Parathyroid adenoma (tissue), 2 donors: ENCODE measurements around the gene DPYD.

ENCODE experiments used
- H2AFZ ChIP-seq: fragments of 300-600 bp; sonication (generic); one replicate; pipeline ENCODE4 v1.7.0; 2017; ENCODE audit warnings: antibody characterized with exemption, mild to moderate bottlenecking
- H3K27ac ChIP-seq: fragments of 300-600 bp; sonication (generic); one replicate; pipeline ENCODE4 v1.7.0; 2017
- H3K27me3 ChIP-seq: fragments of 300-600 bp; sonication (generic); one replicate; pipeline ENCODE4 v1.7.0; 2017; ENCODE audit warnings: low read length; ENCODE audit not compliant: control insufficient read depth, insufficient read depth
- H3K36me3 ChIP-seq: fragments of 300-600 bp; sonication (generic); one replicate; pipeline ENCODE4 v1.7.0; 2017; ENCODE audit warnings: low read length; ENCODE audit not compliant: control insufficient read depth, insufficient read depth
- H3K4me1 ChIP-seq: fragments of 300-600 bp; sonication (generic); one replicate; pipeline ENCODE4 v1.7.0; 2017; ENCODE audit warnings: control low read depth
- H3K4me2 ChIP-seq: fragments of 300-600 bp; sonication (generic); one replicate; pipeline ENCODE4 v1.7.0; 2017; ENCODE audit warnings: low read length
- H3K4me3 ChIP-seq: fragments of 300-600 bp; sonication (generic); one replicate; pipeline ENCODE4 v1.7.0; 2017; ENCODE audit warnings: low read depth, low read length
- H3K79me2 ChIP-seq: fragments of 300-600 bp; sonication (generic); one replicate; pipeline ENCODE4 v1.7.0; 2017; ENCODE audit warnings: control low read depth
- H3K9ac ChIP-seq: fragments of 300-600 bp; sonication (generic); one replicate; pipeline ENCODE4 v1.7.0; 2017; ENCODE audit warnings: mild to moderate bottlenecking
- H3K9me3 ChIP-seq: fragments of 300-600 bp; sonication (generic); one replicate; pipeline ENCODE4 v1.7.0; 2017; ENCODE audit warnings: low read length; ENCODE audit not compliant: control insufficient read depth
- CTCF ChIP-seq: fragments of 300-600 bp; sonication (generic); IDR thresholded peaks from one replicate; pipeline ENCODE4 v1.7.0; 2017; ENCODE audit warnings: antibody characterized with exemption, mild to moderate bottlenecking
- donor health status: primary hyperparathyroidism.

DPYD gene

GRCh38 chr1:97210307-97210706 lies 710.5 kb downstream of the DPYD start:
- no peak overlapping the region for H2AFZ ChIP-seq
- H3K79me2 ChIP-seq, result no peaks in the 10 kb centered on the region
- H3K27ac ChIP-seq, result no peak overlapping the region
- H3K36me3 ChIP-seq, result no peaks in the 10 kb centered on the region
- H3K9me3 ChIP-seq, result no peaks in the 10 kb centered on the region
- H3K4me2 ChIP-seq, result no peak overlapping the region
- TF ChIP-seq CTCF, result no peak
- H3K9ac ChIP-seq, result no peak overlapping the region
- no peak overlapping the region for H3K4me3 ChIP-seq
- H3K27me3 ChIP-seq, result no peaks in the 10 kb centered on the region
- H3K4me1 ChIP-seq, result no peaks in the 10 kb centered on the region

- no peak overlapping the region for H2AFZ ChIP-seq
- TF ChIP-seq CTCF, result no peak
- H3K79me2 ChIP-seq, result no peaks in the 10 kb centered on the region
- H3K9me3 ChIP-seq, result no peaks in the 10 kb centered on the region
- no peaks in the 10 kb centered on the region for H3K27me3 ChIP-seq
- no peak overlapping the region for H3K9ac ChIP-seq
- H3K4me1 ChIP-seq, result no peaks in the 10 kb centered on the region
- no peak overlapping the region for H3K27ac ChIP-seq
- H3K36me3 ChIP-seq, result no peaks in the 10 kb centered on the region
- H3K4me3 ChIP-seq, result no peak overlapping the region
- H3K4me2 ChIP-seq, result no peak overlapping the region
Observed at GRCh38 chr1:97209381-97209957, 711.4 kb downstream of the DPYD start.

GRCh38 chr1:97207868-97208267 lies 713.0 kb downstream of the DPYD start:
- TF ChIP-seq CTCF, result no peak
- no peaks in the 10 kb centered on the region for H3K79me2 ChIP-seq
- H3K4me3 ChIP-seq, result no peak overlapping the region
- H3K27me3 ChIP-seq, result no peaks in the 10 kb centered on the region
- no peaks in the 10 kb centered on the region for H3K4me1 ChIP-seq
- no peak overlapping the region for H3K9ac ChIP-seq
- no peaks in the 10 kb centered on the region for H3K36me3 ChIP-seq
- H3K27ac ChIP-seq, result no peak overlapping the region
- no peak overlapping the region for H2AFZ ChIP-seq
- no peak overlapping the region for H3K4me2 ChIP-seq
- no peaks in the 10 kb centered on the region for H3K9me3 ChIP-seq

- no peaks in the 10 kb centered on the region for H3K4me1 ChIP-seq
- TF ChIP-seq CTCF, result no peak
- no peaks in the 10 kb centered on the region for H3K27me3 ChIP-seq
- H3K27ac ChIP-seq, result no peak overlapping the region
- H3K9me3 ChIP-seq, result no peaks in the 10 kb centered on the region
- H3K4me3 ChIP-seq, result no peak overlapping the region
- H3K79me2 ChIP-seq, result no peaks in the 10 kb centered on the region
- no peak overlapping the region for H3K4me2 ChIP-seq
- no peak overlapping the region for H3K9ac ChIP-seq
- H3K36me3 ChIP-seq, result no peaks in the 10 kb centered on the region
- no peak overlapping the region for H2AFZ ChIP-seq
Observed at GRCh38 chr1:97204468-97204867, 716.4 kb downstream of the DPYD start.
